Measurements from ENCODE around the gene CACNA2D1.

GRCh38 chr7:81986723-81987470 lies 456.7 kb downstream of the CACNA2D1 start:
- TF ChIP-seq CTCF (conservative IDR thresholded peaks at IDR 0.05 in 1 of 2, IDR thresholded peaks at IDR 0.05 in 1 of 2; ENCODE audit: low read depth in 1 of 2, low read length in 2 of 2) (no peak), EZH2 (IDR thresholded peaks at IDR 0.05; ENCODE audit: low read length, missing control alignments) (no peak)

Measured in fibroblast of lung (primary cell).